Left renal cortex interstitium (tissue), 4 donors: ENCODE data around the gene KIF6. TPM values are rescaled to one million over a fixed set of nuclear protein-coding genes. Genes with fewer than 3 reads are reported as not detected.

Source experiments
- polyA plus RNA-seq, 4 donors: library from polyadenylated mRNA; unstranded; fragments of 120-200 nt; gene quantifications; one replicate each; pipeline ENCODE4 v1.2.1, GENCODE V29; 2013; ENCODE audit not compliant: insufficient read length in 4 of 4

The KIF6 gene
- polyA plus RNA-seq, 4 donors = 2.9 to 4.7 (median 4.0) TPM

Other genes with a start within 250 kb of the KIF6 start
- 10 to 100 TPM; 27.2 to 29.0 (median 28.2) TPM for gene DAAM2, start 67.0 kb upstream of the KIF6 start, polyA plus RNA-seq
- gene MOCS1, start 209.1 kb upstream of the KIF6 start, polyA plus RNA-seq = 10 to 100 TPM; 11.3 to 14.4 (median 12.6) TPM